Measurements from ENCODE around the gene ANP32A.

Gene ANP32A

GRCh38 chr15:68791431-68792283, 29.0 kb downstream of the ANP32A start:
- H3K4me3 ChIP-seq (ENCODE audit: low read length) = no peak overlapping the region
- no peaks in the 10 kb centered on the region for H3K27me3 ChIP-seq (ENCODE audit: insufficient read depth, low read length)
- H2AFZ ChIP-seq (ENCODE audit: low read depth, low read length) = no peak overlapping the region
- H3K36me3 ChIP-seq (ENCODE audit: insufficient read depth, low read length) = peaks cover 35% of the 10 kb centered on the region
- no peaks in the 10 kb centered on the region for H3K9me3 ChIP-seq (ENCODE audit: low read length)
- H3K4me1 ChIP-seq (ENCODE audit: insufficient read depth, low read length) = peaks cover 41% of the 10 kb centered on the region

GRCh38 chr15:68790910-68791309, 29.8 kb downstream of the ANP32A start:
- Histone ChIP-seq H3K27me3 (ENCODE audit: insufficient read depth, low read length) (no peaks in the 10 kb centered on the region), H3K36me3 (ENCODE audit: insufficient read depth, low read length) (peaks cover 40% of the 10 kb centered on the region), H2AFZ (ENCODE audit: low read depth, low read length) (no peak overlapping the region), H3K4me3 (ENCODE audit: low read length) (no peak overlapping the region), H3K9me3 (ENCODE audit: low read length) (no peaks in the 10 kb centered on the region), H3K4me1 (ENCODE audit: insufficient read depth, low read length) (peaks cover 36% of the 10 kb centered on the region)

- H2AFZ ChIP-seq (ENCODE audit: low read depth, low read length) = no peak overlapping the region
- no peaks in the 10 kb centered on the region for H3K27me3 ChIP-seq (ENCODE audit: insufficient read depth, low read length)
- H3K4me3 ChIP-seq (ENCODE audit: low read length) = no peak overlapping the region
- peaks cover 47% of the 10 kb centered on the region for H3K36me3 ChIP-seq (ENCODE audit: insufficient read depth, low read length)
- peaks cover 30% of the 10 kb centered on the region for H3K4me1 ChIP-seq (ENCODE audit: insufficient read depth, low read length)
- H3K9me3 ChIP-seq (ENCODE audit: low read length) = no peaks in the 10 kb centered on the region
These were observed 30.5 kb downstream of the ANP32A start for GRCh38 chr15:68790242-68790575.

- H3K36me3 ChIP-seq (ENCODE audit: insufficient read depth, low read length) = peaks cover 52% of the 10 kb centered on the region
- no peak overlapping the region for H3K4me3 ChIP-seq (ENCODE audit: low read length)
- H3K9me3 ChIP-seq (ENCODE audit: low read length) = no peaks in the 10 kb centered on the region
- no peaks in the 10 kb centered on the region for H3K27me3 ChIP-seq (ENCODE audit: insufficient read depth, low read length)
- no peak overlapping the region for H2AFZ ChIP-seq (ENCODE audit: low read depth, low read length)
- H3K4me1 ChIP-seq (ENCODE audit: insufficient read depth, low read length) = peaks cover 25% of the 10 kb centered on the region
These were observed 31.0 kb downstream of the ANP32A start for GRCh38 chr15:68789534-68790241.

GRCh38 chr15:68789091-68789490, 31.6 kb downstream of the ANP32A start:
- Histone ChIP-seq H3K27me3 (ENCODE audit: insufficient read depth, low read length) (no peaks in the 10 kb centered on the region), H3K4me1 (ENCODE audit: insufficient read depth, low read length) (peaks cover 19% of the 10 kb centered on the region), H3K36me3 (ENCODE audit: insufficient read depth, low read length) (peaks cover 58% of the 10 kb centered on the region), H3K9me3 (ENCODE audit: low read length) (no peaks in the 10 kb centered on the region), H3K4me3 (ENCODE audit: low read length) (no peak overlapping the region), H2AFZ (ENCODE audit: low read depth, low read length) (no peak overlapping the region)

GRCh38 chr15:68788264-68788624, 32.5 kb downstream of the ANP32A start:
- no peak overlapping the region for H2AFZ ChIP-seq (ENCODE audit: low read depth, low read length)
- H3K36me3 ChIP-seq (ENCODE audit: insufficient read depth, low read length) = peaks cover 67% of the 10 kb centered on the region
- no peaks in the 10 kb centered on the region for H3K9me3 ChIP-seq (ENCODE audit: low read length)
- H3K4me3 ChIP-seq (ENCODE audit: low read length) = no peak overlapping the region
- H3K4me1 ChIP-seq (ENCODE audit: insufficient read depth, low read length) = peaks cover 16% of the 10 kb centered on the region
- no peaks in the 10 kb centered on the region for H3K27me3 ChIP-seq (ENCODE audit: insufficient read depth, low read length)

- no peaks in the 10 kb centered on the region for H3K9me3 ChIP-seq (ENCODE audit: low read length)
- H3K4me1 ChIP-seq (ENCODE audit: insufficient read depth, low read length) = peaks cover 14% of the 10 kb centered on the region
- no peak overlapping the region for H3K4me3 ChIP-seq (ENCODE audit: low read length)
- peaks cover 72% of the 10 kb centered on the region for H3K36me3 ChIP-seq (ENCODE audit: insufficient read depth, low read length)
- H2AFZ ChIP-seq (ENCODE audit: low read depth, low read length) = no peak overlapping the region
- H3K27me3 ChIP-seq (ENCODE audit: insufficient read depth, low read length) = no peaks in the 10 kb centered on the region
These were observed 33.0 kb downstream of the ANP32A start for GRCh38 chr15:68787609-68788263.

GRCh38 chr15:68786753-68787152, 33.9 kb downstream of the ANP32A start:
- no peak overlapping the region for H3K4me3 ChIP-seq (ENCODE audit: low read length)
- H2AFZ ChIP-seq (ENCODE audit: low read depth, low read length) = no peak overlapping the region
- no peaks in the 10 kb centered on the region for H3K27me3 ChIP-seq (ENCODE audit: insufficient read depth, low read length)
- H3K36me3 ChIP-seq (ENCODE audit: insufficient read depth, low read length) = peaks cover 78% of the 10 kb centered on the region
- H3K4me1 ChIP-seq (ENCODE audit: insufficient read depth, low read length) = peaks cover 11% of the 10 kb centered on the region
- no peaks in the 10 kb centered on the region for H3K9me3 ChIP-seq (ENCODE audit: low read length)

- peaks cover 8% of the 10 kb centered on the region for H3K4me1 ChIP-seq (ENCODE audit: insufficient read depth, low read length)
- H3K9me3 ChIP-seq (ENCODE audit: low read length) = no peaks in the 10 kb centered on the region
- no peak overlapping the region for H2AFZ ChIP-seq (ENCODE audit: low read depth, low read length)
- no peak overlapping the region for H3K4me3 ChIP-seq (ENCODE audit: low read length)
- no peaks in the 10 kb centered on the region for H3K27me3 ChIP-seq (ENCODE audit: insufficient read depth, low read length)
- peaks cover 89% of the 10 kb centered on the region for H3K36me3 ChIP-seq (ENCODE audit: insufficient read depth, low read length)
These were observed 35.2 kb downstream of the ANP32A start for GRCh38 chr15:68785541-68785940.

GRCh38 chr15:68784206-68784605, 36.5 kb downstream of the ANP32A start:
- peaks cover 90% of the 10 kb centered on the region for H3K36me3 ChIP-seq (ENCODE audit: insufficient read depth, low read length)
- no peaks in the 10 kb centered on the region for H3K9me3 ChIP-seq (ENCODE audit: low read length)
- no peaks in the 10 kb centered on the region for H3K4me1 ChIP-seq (ENCODE audit: insufficient read depth, low read length)
- H3K4me3 ChIP-seq (ENCODE audit: low read length) = no peak overlapping the region
- no peak overlapping the region for H2AFZ ChIP-seq (ENCODE audit: low read depth, low read length)
- no peaks in the 10 kb centered on the region for H3K27me3 ChIP-seq (ENCODE audit: insufficient read depth, low read length)

GRCh38 chr15:68783226-68784058, 37.3 kb downstream of the ANP32A start:
- Histone ChIP-seq H2AFZ (ENCODE audit: low read depth, low read length) (no peak overlapping the region), H3K4me1 (ENCODE audit: insufficient read depth, low read length) (no peaks in the 10 kb centered on the region), H3K9me3 (ENCODE audit: low read length) (no peaks in the 10 kb centered on the region), H3K27me3 (ENCODE audit: insufficient read depth, low read length) (no peaks in the 10 kb centered on the region), H3K4me3 (ENCODE audit: low read length) (no peak overlapping the region), H3K36me3 (ENCODE audit: insufficient read depth, low read length) (peaks cover 90% of the 10 kb centered on the region)

- Histone ChIP-seq H3K4me3 (ENCODE audit: low read length) (no peak overlapping the region), H3K4me1 (ENCODE audit: insufficient read depth, low read length) (no peaks in the 10 kb centered on the region), H3K36me3 (ENCODE audit: insufficient read depth, low read length) (peaks cover 88% of the 10 kb centered on the region), H3K27me3 (ENCODE audit: insufficient read depth, low read length) (no peaks in the 10 kb centered on the region), H3K9me3 (ENCODE audit: low read length) (no peaks in the 10 kb centered on the region), H2AFZ (ENCODE audit: low read depth, low read length) (no peak overlapping the region)
These were observed 38.0 kb downstream of the ANP32A start for GRCh38 chr15:68782589-68783161.

Data from neuron (in vitro differentiated cells).